ENCODE results near the gene TMEM192.

The TMEM192 gene

GRCh38 chr4:165118256-165118909, 5.7 kb upstream of the TMEM192 start:
- TF ChIP-seq, protein P1, sequence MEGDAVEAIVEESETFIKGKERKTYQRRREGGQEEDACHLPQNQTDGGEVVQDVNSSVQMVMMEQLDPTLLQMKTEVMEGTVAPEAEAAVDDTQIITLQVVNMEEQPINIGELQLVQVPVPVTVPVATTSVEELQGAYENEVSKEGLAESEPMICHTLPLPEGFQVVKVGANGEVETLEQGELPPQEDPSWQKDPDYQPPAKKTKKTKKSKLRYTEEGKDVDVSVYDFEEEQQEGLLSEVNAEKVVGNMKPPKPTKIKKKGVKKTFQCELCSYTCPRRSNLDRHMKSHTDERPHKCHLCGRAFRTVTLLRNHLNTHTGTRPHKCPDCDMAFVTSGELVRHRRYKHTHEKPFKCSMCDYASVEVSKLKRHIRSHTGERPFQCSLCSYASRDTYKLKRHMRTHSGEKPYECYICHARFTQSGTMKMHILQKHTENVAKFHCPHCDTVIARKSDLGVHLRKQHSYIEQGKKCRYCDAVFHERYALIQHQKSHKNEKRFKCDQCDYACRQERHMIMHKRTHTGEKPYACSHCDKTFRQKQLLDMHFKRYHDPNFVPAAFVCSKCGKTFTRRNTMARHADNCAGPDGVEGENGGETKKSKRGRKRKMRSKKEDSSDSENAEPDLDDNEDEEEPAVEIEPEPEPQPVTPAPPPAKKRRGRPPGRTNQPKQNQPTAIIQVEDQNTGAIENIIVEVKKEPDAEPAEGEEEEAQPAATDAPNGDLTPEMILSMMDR (IDR thresholded peaks at IDR 0.05; ENCODE audit: low read depth, low read length): no peak
- DNase-seq (ENCODE audit: extremely low read depth, low read depth): no peak

DNA sequence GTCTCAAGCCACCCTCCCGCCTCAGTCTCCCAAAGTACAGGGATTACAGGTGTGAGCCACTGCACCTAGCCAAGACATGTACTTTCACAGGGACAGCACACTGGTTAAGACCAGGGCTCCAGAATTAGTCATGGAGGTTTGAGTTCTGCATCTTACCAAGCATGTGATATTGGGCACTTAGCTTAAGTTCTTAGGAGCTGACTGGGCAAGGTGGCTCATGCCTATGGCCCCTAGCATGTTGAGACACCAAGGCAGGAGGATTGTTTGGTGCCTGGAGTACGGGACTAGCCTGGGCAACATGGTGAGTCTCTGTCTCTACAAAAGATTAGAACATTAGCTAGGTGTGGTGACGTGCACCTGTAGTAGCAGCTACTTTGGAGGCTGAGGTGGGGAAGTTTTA, 2.6 kb upstream of the TMEM192 start:
- no peak for DNase-seq (ENCODE audit: extremely low read depth, low read depth)
- TF ChIP-seq, protein P1 (IDR thresholded peaks at IDR 0.05; ENCODE audit: low read depth, low read length): no peak

- no peak for DNase-seq (ENCODE audit: extremely low read depth, low read depth)
- TF ChIP-seq, protein P1 (IDR thresholded peaks at IDR 0.05; ENCODE audit: low read depth, low read length): no peak
Observed at GRCh38 chr4:165111906-165112367, 723 bp downstream of the TMEM192 start.

GRCh38 chr4:165106518-165106917, 6.1 kb downstream of the TMEM192 start:
- DNase-seq (ENCODE audit: extremely low read depth, low read depth): no peak
- TF ChIP-seq, protein P1 (IDR thresholded peaks at IDR 0.05; ENCODE audit: low read depth, low read length): no peak

GRCh38 chr4:165101641-165102040, 11.0 kb downstream of the TMEM192 start:
- no peak for DNase-seq (ENCODE audit: extremely low read depth, low read depth)
- TF ChIP-seq, protein P1 (IDR thresholded peaks at IDR 0.05; ENCODE audit: low read depth, low read length): no peak

DNA sequence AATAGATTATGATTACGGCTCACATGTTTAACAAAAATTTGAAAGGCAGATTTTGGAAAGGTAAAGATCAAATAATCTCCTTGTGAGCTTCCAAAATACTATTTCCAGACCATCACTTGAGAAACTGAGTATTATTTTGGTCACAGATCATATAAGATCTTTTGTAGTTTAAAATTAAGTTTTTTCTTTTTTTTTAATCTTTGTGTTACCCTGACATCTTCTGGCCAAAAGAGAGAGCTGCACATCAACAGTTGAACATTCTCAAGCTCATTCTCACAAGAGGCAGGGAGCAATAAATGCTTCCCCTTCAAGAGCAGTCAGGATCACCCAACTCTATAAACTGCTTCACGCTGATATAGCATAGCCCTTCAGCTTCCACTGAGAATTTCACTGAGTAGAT, 15.9 kb downstream of the TMEM192 start:
- no peak for DNase-seq (ENCODE audit: extremely low read depth, low read depth)
- TF ChIP-seq, protein P1 (IDR thresholded peaks at IDR 0.05; ENCODE audit: low read depth, low read length): peak; percentile 60

DNA sequence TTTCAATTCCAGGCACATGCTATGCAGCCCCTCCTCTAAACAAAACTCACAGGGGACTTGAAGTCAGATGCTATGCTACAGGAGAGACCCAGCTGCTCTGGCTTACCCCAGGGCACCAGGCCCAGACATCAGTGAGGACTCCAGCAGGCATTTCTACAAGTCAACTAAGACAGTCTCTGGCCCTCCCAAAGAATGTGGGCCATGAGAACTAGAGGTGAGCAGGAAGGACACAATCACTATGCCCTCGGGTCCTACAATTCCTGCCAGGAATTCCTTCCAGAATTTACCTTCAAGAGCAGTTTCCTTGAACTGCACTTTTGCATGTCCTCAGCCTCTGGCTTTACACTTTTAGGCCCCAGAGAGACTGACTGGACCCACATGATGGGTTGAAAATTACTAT, 17.4 kb downstream of the TMEM192 start:
- TF ChIP-seq, protein P1 (IDR thresholded peaks at IDR 0.05; ENCODE audit: low read depth, low read length): no peak
- no peak for DNase-seq (ENCODE audit: extremely low read depth, low read depth)
